ENCODE measurements around the gene HECTD4. TPM values are rescaled to one million over a fixed set of nuclear protein-coding genes. Genes with fewer than 3 reads are reported as not detected.

Gene HECTD4
- total RNA-seq, 1 donor from 2014 or later: 49.4 TPM

DNA sequence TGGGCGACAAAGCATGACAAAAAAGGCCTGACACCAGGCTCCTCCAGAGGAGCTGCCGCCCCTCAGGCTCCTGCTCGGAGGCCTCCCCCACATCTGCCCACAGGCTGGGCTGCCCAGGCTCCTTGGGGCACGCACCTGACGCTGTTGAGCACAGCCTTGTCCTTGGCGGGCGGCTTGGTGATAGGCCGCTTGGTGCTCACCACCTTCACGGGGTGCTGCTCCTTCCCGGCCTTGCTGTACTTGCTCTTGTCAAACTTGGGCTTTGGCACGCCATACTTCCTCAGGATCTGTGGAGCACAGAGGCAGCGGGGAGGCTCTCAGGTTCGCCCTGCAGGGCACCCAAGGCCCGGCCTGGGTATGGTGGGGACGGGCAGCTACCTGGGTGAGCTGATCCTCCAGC is 203.4 kb downstream of the HECTD4 start:
- H3K27ac Mint-ChIP-seq (ENCODE audit: unreplicated experiment): no peak overlapping the region
- no peak overlapping the region for H3K4me3 Mint-ChIP-seq
- no peaks in the 10 kb centered on the region for H3K27me3 Mint-ChIP-seq (ENCODE audit: low read depth)
- DNase-seq (ENCODE audit: low read depth, low spot score): no peak
- peaks cover 12% of the 10 kb centered on the region for H3K36me3 Mint-ChIP-seq (ENCODE audit: low read depth)
- TF ChIP-seq, protein P1, sequence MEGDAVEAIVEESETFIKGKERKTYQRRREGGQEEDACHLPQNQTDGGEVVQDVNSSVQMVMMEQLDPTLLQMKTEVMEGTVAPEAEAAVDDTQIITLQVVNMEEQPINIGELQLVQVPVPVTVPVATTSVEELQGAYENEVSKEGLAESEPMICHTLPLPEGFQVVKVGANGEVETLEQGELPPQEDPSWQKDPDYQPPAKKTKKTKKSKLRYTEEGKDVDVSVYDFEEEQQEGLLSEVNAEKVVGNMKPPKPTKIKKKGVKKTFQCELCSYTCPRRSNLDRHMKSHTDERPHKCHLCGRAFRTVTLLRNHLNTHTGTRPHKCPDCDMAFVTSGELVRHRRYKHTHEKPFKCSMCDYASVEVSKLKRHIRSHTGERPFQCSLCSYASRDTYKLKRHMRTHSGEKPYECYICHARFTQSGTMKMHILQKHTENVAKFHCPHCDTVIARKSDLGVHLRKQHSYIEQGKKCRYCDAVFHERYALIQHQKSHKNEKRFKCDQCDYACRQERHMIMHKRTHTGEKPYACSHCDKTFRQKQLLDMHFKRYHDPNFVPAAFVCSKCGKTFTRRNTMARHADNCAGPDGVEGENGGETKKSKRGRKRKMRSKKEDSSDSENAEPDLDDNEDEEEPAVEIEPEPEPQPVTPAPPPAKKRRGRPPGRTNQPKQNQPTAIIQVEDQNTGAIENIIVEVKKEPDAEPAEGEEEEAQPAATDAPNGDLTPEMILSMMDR (conservative IDR thresholded peaks at IDR 0.05): no peak
- H3K9me3 Mint-ChIP-seq: no peaks in the 10 kb centered on the region
- peaks cover 23% of the 10 kb centered on the region for H3K4me1 Mint-ChIP-seq

GRCh38 chr12:112176321-112177010 is 205.8 kb downstream of the HECTD4 start:
- Mint-ChIP-seq H3K4me1 (peaks cover 7% of the 10 kb centered on the region), H3K27me3 (ENCODE audit: low read depth) (no peaks in the 10 kb centered on the region), H3K36me3 (ENCODE audit: low read depth) (peaks cover 12% of the 10 kb centered on the region), H3K9me3 (no peaks in the 10 kb centered on the region), H3K27ac (ENCODE audit: unreplicated experiment) (peak overlapping the region; percentile 79), H3K4me3 (no peak overlapping the region)
- DNase-seq (ENCODE audit: low read depth, low spot score): no peak
- TF ChIP-seq, protein P1 (conservative IDR thresholded peaks at IDR 0.05): no peak

GRCh38 chr12:112175361-112176155 is 206.7 kb downstream of the HECTD4 start:
- DNase-seq (ENCODE audit: low read depth, low spot score): no peak
- Mint-ChIP-seq H3K27ac (ENCODE audit: unreplicated experiment) (no peak overlapping the region), H3K4me1 (peaks cover 7% of the 10 kb centered on the region), H3K36me3 (ENCODE audit: low read depth) (peaks cover 12% of the 10 kb centered on the region), H3K4me3 (no peak overlapping the region), H3K27me3 (ENCODE audit: low read depth) (no peaks in the 10 kb centered on the region), H3K9me3 (no peaks in the 10 kb centered on the region)
- TF ChIP-seq, protein P1 (conservative IDR thresholded peaks at IDR 0.05): no peak

GRCh38 chr12:112172556-112173324 is 209.5 kb downstream of the HECTD4 start:
- H3K27ac Mint-ChIP-seq (ENCODE audit: unreplicated experiment): peak overlapping the region; percentile 87

More at GRCh38 chr12:112172556-112173324, 209.5 kb downstream of the HECTD4 start:
- peaks cover 7% of the 10 kb centered on the region for H3K4me1 Mint-ChIP-seq
- H3K4me3 Mint-ChIP-seq: no peak overlapping the region
- peaks cover 8% of the 10 kb centered on the region for H3K36me3 Mint-ChIP-seq (ENCODE audit: low read depth)
- H3K9me3 Mint-ChIP-seq: no peaks in the 10 kb centered on the region
- no peaks in the 10 kb centered on the region for H3K27me3 Mint-ChIP-seq (ENCODE audit: low read depth)
- TF ChIP-seq, protein P1 (conservative IDR thresholded peaks at IDR 0.05): no peak
- DNase-seq (ENCODE audit: low read depth, low spot score): no peak

Measured in neural crest cell (in vitro differentiated cells).